HG03521 (cell line): ENCODE measurements around the gene USF1.
"Not testable (repeated sequence)": the region's sequence is repeated elsewhere in the genome, so short reads cannot be mapped to it uniquely, and the experiment has no call there.

Experiments
- ATAC-seq: cut with Tn5 transposase; IDR thresholded peaks from one replicate; pipeline ENCODE4 v1.9.1; 2021; ENCODE audit warnings: mild to moderate bottlenecking, moderate library complexity; ENCODE audit not compliant: unreplicated experiment

The USF1 gene

DNA sequence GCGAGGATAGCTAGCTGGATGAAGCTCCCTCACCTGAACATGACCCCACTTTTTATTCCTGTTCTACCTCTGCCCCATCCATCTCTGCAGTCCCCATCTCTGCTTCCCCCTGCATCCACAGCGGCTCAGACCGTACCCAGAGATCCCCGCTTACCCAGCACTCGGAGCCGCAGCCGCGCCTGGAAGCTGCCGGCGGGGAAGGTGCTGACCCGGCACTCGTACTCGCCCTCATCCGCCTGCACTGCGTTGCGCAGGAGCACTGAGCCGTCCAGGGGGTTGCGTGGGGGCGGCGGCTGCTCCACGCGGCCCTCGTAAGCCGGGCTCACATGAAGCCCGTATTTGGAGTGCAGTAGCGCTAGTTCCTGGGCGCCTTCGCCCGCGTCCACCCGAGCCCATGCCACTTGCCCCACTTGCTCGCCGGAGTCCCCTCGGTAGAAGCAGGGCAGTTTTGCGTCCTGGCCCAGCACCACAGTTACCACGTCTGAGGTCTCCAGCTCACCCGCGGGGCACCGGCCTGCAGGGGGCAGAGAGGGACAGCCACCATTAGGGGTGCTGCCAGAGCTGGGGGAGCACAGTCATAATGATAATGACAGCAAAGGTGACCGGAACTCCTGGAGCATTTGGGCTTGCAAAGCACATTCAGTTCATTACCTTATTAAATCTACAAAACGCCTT lies 33.8 kb upstream of the USF1 start:
- ATAC-seq = no peak

- ATAC-seq = no peak
Measured at GRCh38 chr1:161077426-161077825, 31.6 kb upstream of the USF1 start.

- no peak for ATAC-seq
Measured at GRCh38 chr1:161076410-161076809, 30.6 kb upstream of the USF1 start.

- ATAC-seq = no peak
Measured at GRCh38 chr1:161074676-161075368, 29.0 kb upstream of the USF1 start.

- ATAC-seq = no peak
Measured at GRCh38 chr1:161073474-161074121, 27.8 kb upstream of the USF1 start.

DNA sequence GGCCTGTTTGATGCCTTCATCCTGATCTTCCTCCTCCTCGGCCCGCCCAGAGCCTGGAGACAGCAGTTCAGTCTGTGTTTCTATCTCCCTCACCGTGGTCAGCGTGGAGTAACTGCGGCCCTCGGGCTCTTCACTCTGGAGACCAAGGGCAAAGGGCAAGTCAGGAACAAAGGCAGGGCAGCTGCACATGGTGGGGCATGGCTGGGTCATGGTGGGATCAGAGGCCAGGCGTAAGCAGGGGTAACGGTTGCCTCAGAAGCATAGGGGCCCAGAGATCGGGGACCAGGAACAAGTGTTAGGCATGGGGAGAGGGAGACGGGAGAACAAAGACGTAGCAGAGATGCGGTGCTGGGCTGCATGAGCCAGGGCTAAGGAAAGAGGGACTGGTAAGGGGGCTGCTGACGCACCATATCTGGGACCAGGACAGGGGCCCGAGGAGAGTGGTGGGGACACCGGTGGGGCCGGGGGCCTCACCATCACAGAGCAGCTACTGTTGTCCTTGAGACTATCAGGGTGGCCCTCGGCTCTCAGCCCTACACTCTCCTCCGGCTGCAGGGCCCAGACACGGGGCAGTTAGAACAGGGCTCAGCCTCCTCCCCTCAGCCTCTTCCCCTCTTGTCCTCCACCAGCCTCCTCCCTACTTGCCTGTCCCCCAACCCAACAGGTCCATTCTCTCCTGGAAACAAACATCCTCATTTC lies 27.1 kb upstream of the USF1 start:
- no peak for ATAC-seq

GRCh38 chr1:161071886-161072371 lies 26.2 kb upstream of the USF1 start:
- ATAC-seq = no peak

DNA sequence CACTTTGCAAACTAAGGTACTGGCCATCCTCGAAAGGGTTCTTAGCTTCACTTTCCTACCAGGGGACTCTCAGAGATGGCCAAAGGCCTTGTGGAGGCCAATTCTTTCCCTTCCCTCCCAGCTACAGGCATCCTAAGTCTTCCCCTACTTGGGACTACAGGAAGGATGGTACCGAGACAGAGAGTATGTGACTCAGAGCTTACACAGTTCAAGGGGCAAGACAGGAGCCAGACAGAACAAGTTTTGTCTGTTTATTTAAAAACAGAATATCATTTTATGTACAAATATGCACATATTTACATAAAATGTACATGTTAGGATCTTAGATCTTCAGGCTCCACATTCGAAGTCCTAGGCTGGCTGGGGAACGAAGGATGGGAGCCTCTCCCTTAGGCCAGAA lies 25.0 kb upstream of the USF1 start:
- no peak for ATAC-seq

DNA sequence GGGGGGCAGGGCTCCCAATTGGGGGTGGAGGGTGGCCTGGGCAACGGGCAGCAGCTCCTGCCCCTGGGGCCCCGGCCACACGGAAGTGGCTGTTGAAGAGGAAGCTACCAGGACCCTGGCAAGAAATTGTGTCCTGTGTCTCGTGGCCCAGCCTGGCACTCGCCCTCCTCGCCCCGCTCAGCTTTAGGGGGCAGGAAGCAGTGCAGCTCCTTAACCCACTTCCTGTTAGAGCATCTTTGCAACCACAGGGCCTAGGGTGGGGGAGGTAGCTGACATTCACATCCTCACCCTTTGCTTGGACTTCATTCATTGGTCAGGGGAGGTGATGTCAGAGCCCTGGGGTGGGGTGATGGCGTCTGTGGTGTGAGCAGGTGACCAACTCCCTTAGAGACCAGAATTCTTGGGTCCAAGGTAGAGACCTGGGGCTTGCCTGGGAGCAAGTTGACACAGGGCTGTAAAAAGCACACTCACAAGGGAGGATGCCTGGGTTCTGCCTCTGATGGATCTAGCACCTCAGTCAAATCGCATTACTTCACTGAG lies 24.0 kb upstream of the USF1 start, which contains the start of gene ARHGAP30:
Gene ARHGAP30, minus strand, starts transcription at position 161 of the 540 bp plus-strand sequence. CDS start 267 bp downstream, outside the sequence.
- peak; percentile 88 for ATAC-seq

DNA sequence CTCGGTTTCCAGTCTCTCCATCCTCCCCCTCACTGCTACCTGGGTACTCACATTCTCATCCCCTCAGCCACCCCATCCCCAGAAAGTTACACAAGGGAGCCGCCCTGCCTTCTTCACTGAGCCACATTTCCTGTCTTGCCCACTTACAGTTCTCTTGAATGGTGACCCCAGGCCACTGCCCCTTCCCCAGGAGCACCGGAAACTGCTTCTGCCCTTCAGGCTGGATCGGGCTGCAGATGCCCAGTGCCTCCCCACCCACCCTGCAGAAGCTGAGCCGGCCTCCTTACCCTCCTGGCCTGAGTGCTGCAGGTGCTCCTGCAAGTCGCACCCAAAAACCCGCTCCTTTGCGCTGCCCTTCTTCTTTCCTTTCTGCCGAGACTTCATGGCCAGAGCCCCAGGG lies 23.5 kb upstream of the USF1 start:
- ATAC-seq = no peak

GRCh38 chr1:161068306-161069234 lies 22.8 kb upstream of the USF1 start:
- ATAC-seq = no peak

- no peak for ATAC-seq
Measured at GRCh38 chr1:161066694-161067093, 20.9 kb upstream of the USF1 start.

DNA sequence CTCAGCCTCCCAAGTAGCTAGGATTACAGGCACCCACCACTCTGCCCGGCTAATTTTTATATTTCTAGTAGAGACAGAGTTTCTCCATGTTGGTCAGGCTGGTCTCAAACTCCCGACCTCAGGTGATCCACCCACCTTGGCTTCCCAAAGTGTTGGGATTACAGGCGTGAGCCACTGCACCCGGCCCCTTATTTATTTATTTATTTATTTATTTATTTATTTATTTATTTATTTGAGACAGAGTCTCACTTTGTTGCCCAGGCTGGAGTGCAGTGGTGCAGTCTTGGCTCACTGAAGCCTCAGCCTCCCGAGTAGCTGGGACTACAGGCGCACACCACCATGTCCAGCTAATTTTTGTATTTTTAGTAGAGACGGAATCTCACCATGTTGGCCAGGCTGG lies 19.9 kb upstream of the USF1 start:
- not testable (repeated sequence) for ATAC-seq

DNA sequence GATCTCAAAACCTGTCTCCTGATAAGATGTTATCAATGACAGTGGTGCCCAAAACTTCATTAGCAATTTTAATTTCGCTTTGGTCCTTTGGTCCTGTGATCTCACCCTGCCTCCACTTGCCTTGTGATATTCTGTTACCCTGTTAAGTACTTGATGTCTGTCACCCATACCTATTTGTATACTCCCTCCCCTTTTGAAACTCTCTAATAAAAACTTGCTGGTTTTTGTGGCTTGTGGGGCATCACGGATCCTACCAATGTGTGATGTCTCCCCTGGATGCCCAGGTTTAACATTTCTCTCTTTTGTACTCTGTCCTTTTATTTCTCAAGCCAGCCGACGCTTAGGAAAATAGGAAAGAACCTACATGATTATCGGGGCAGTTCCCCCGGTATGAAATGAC lies 18.2 kb upstream of the USF1 start:
- not testable (repeated sequence) for ATAC-seq

DNA sequence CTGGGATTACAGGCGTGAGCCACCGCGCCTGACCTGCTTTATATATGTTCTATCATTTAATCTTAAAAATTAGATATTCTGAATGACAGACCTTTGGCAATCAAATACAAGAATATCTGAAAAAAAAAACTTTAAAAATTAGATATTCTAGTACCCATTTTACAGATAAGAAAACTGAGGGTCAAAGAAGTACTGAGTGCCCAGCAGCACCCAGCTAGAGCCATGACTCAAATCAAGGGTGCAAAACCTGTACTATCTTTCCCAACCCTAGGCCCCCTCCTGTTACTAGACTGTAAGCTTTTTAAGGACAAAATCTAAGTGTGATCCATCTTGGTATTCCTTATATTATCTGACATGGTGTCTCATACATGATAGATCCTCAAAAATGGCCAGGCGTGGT lies 15.6 kb upstream of the USF1 start:
- no peak for ATAC-seq

- no peak for ATAC-seq
Measured at GRCh38 chr1:161059293-161059692, 13.5 kb upstream of the USF1 start.

GRCh38 chr1:161054805-161055204 lies 9.0 kb upstream of the USF1 start:
- ATAC-seq = no peak

DNA sequence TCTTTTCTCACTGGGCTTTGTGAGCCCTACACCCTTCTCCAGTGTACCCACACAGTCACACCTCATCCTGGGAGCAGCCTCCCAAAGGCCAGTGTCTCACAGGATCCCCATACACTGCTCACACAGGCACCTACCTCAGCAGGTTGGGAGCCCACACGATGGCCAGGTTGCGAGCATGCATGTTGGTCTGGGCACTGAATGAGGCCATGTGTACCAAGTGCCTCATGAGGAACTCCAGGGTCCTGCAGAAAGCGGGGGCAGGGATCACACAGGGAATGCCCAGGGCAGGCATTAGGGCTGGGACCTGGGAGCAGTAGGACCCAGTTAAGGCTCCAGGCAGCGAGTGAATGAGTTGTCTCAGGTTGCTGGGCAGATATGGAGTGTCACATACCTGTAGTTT lies 8.5 kb upstream of the USF1 start:
- ATAC-seq = no peak

DNA sequence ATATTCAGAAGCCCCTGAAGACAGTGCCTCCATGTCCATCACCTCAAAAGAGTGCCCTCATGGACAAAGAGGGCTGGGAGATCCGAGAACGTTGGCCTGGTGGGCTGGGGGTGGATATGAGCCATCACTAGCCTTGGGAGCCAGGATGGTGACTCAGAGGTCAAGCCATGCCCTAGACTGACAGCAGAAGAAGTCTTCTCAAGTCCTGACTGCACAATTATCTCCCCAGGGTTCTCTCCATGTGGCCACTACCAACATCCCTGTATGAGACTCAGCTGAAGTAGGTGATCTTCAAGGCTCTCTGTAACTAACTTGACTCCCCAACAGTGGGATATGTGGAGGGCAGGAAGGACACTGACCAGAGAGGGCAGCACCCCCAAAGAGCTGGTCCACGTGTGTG lies 7.1 kb upstream of the USF1 start:
- ATAC-seq = no peak

- no peak for ATAC-seq
Measured at GRCh38 chr1:161051219-161051618, 5.4 kb upstream of the USF1 start.
